Breast epithelium (tissue), 3 donors: ENCODE data around the gene CABP4.

Experiments used
- POLR2A ChIP-seq: fragments of 450-650 bp; IDR thresholded peaks from one replicate; pipeline ENCODE4 v1.6.1; 2016; ENCODE audit warnings: antibody characterized with exemption, mild to moderate bottlenecking, moderate library complexity
- POLR2AphosphoS5 ChIP-seq, 3 donors: sonication (generic); formaldehyde crosslinking; IDR thresholded peaks; one replicate each; pipeline ENCODE4 v1.6.1; 2017; ENCODE audit warnings: antibody characterized with exemption in 3 of 3
- TF ChIP-seq, protein P1 (sequence below), 3 donors: fragments of 450-650 bp; IDR thresholded peaks; one replicate each; pipeline ENCODE4 v1.5.1; 2016 to 2017; ENCODE audit warnings: antibody characterized with exemption in 3 of 3, mild to moderate bottlenecking in 3 of 3, moderate library complexity in 3 of 3

DNA sequence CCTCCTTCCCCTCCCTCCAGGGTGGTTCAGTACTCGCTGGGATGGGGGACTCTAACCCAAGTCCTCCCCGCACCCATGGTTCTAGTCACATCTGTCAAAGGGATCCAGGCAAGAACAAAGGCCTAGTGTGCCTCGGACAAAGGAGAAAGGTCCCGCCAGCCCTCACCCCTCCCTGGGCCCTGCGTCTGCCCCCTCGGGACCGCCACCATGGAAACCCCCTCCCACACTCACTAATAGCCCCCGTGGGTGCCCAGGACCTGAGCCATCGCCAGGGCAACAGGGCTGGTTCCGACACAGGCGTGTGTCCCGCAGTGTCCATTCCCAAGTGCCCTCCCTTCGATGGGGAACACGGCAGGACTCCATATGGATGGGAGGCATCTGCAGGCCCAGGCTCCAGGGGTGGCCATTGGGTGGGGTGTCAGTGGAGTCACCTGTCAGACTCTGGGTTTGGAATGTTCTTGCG, 44.8 kb upstream of the CABP4 start:
- TF ChIP-seq, protein P1, sequence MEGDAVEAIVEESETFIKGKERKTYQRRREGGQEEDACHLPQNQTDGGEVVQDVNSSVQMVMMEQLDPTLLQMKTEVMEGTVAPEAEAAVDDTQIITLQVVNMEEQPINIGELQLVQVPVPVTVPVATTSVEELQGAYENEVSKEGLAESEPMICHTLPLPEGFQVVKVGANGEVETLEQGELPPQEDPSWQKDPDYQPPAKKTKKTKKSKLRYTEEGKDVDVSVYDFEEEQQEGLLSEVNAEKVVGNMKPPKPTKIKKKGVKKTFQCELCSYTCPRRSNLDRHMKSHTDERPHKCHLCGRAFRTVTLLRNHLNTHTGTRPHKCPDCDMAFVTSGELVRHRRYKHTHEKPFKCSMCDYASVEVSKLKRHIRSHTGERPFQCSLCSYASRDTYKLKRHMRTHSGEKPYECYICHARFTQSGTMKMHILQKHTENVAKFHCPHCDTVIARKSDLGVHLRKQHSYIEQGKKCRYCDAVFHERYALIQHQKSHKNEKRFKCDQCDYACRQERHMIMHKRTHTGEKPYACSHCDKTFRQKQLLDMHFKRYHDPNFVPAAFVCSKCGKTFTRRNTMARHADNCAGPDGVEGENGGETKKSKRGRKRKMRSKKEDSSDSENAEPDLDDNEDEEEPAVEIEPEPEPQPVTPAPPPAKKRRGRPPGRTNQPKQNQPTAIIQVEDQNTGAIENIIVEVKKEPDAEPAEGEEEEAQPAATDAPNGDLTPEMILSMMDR (IDR thresholded peaks at IDR 0.05), result no peak
- TF ChIP-seq POLR2A (no peak), POLR2AphosphoS5 (IDR thresholded peaks at IDR 0.05) (no peak)
